HepG2 (cell line): Measurements from ENCODE around the gene CCDC154. TPM values are rescaled to one million over a fixed set of nuclear protein-coding genes. Genes with fewer than 3 reads are reported as not detected.

ENCODE experiments used
- NCOA1 ChIP-seq: sonication (generic); formaldehyde crosslinking; IDR thresholded peaks from 2 replicates; pipeline ENCODE4 v1.9.0; 2021; ENCODE audit warnings: missing genetic modification reagents
- PRDM15 ChIP-seq: sonication (generic); formaldehyde crosslinking; IDR thresholded peaks from 2 replicates; pipeline ENCODE4 v1.4.0; 2020; ENCODE audit warnings: missing genetic modification reagents
- ZHX2 ChIP-seq, 2 experiments: sonication (generic) in 1 of 2; formaldehyde crosslinking in 1 of 2; IDR thresholded peaks; 2 replicates each; pipeline versions ENCODE4 v1.6.1 to v1.9.0; 2014 to 2022; ENCODE audit warnings: antibody characterized with exemption in 1 of 2, borderline replicate concordance in 1 of 2, inconsistent platforms in 1 of 2, low read depth in 1 of 2, missing genetic modification reagents in 1 of 2
- ZMYM2 ChIP-seq: sonication (generic); formaldehyde crosslinking; IDR thresholded peaks from 2 replicates; pipeline ENCODE4 v1.8.0; 2022; ENCODE audit warnings: mild to moderate bottlenecking, missing genetic modification reagents
- ZNF136 ChIP-seq: sonication (generic); formaldehyde crosslinking; IDR thresholded peaks from 2 replicates; pipeline ENCODE4 v1.8.1; 2022; ENCODE audit warnings: low read depth, mild to moderate bottlenecking, moderate library complexity, missing genetic modification reagents
- ZNF275 ChIP-seq: sonication (generic); formaldehyde crosslinking; IDR thresholded peaks from 2 replicates; pipeline ENCODE4 v1.8.0; 2022; ENCODE audit warnings: missing genetic modification reagents, mild to moderate bottlenecking, inconsistent platforms, borderline replicate concordance
- ZNF503 ChIP-seq: sonication (generic); formaldehyde crosslinking; IDR thresholded peaks from 2 replicates; pipeline ENCODE4 v1.4.0; 2020; ENCODE audit warnings: missing genetic modification reagents
- ZNF782 ChIP-seq: sonication (generic); formaldehyde crosslinking; IDR thresholded peaks from 2 replicates; pipeline ENCODE4 v1.4.0; 2020; ENCODE audit warnings: missing genetic modification reagents, mild to moderate bottlenecking, borderline replicate concordance
- ZNF839 ChIP-seq: sonication (generic); formaldehyde crosslinking; IDR thresholded peaks from 2 replicates; pipeline ENCODE4 v1.4.0; 2020; ENCODE audit warnings: missing genetic modification reagents, mild to moderate bottlenecking, borderline replicate concordance
- polyA plus RNA-seq, 8 experiments: library from polyadenylated mRNA; depleted of rRNA in 3 of 8; stranded (reverse) in 7 of 8; unstranded in 1 of 8; fragments of >200 nt; fragmentation: Illumina TruSeq in 4 of 8; extraction: Trizol in 4 of 8; gene quantifications; 2 replicates each; pipeline versions ENCODE4 v1.2.1 to v1.2.3, GENCODE V29; 2011 to 2016; ENCODE audit warnings: low read depth in 4 of 8, missing spikeins in 1 of 8, mixed read lengths in 1 of 8; ENCODE audit not compliant: insufficient read depth in 1 of 8
- total RNA-seq, 5 experiments: library from RNA; depleted of rRNA; stranded (reverse); fragments of >200 nt; fragmentation: Illumina TruSeq; extraction: Trizol; gene quantifications; 2 replicates each; pipeline ENCODE4 v1.2.3, GENCODE V29; 2016; ENCODE audit warnings: low read depth in 1 of 5

Gene CCDC154
- total and polyA plus RNA-seq, 2 of the 13 experiments (the other 11 are each of a cell fraction or from before 2014, with no cell fraction given) = 0.92 to 1.5 TPM

- TF ChIP-seq PRDM15 (CRISPR knock-in tag) = 0 out of 2 replicates have a peak, but pooled peaks have one; percentile 51
- no peak; the same call in 1 of the 2 replicates for TF ChIP-seq ZNF503 (CRISPR knock-in tag)
- peak; percentile 82; the same call in 1 of the 2 replicates for TF ChIP-seq ZNF782 (CRISPR knock-in tag)
- TF ChIP-seq ZNF136 (CRISPR knock-in tag) = no peak; the same call in 1 of the 2 replicates
- TF ChIP-seq ZMYM2 (CRISPR knock-in tag) = no peak
- TF ChIP-seq NCOA1 (CRISPR knock-in tag) = peak; percentile 56; the same call in 1 of the 2 replicates
- TF ChIP-seq ZHX2 (IDR thresholded peaks at IDR 0.05; ENCODE audit: low read depth) = no peak
- peak; percentile 91; the same call in 1 of the 2 replicates for TF ChIP-seq ZHX2 (CRISPR knock-in tag; IDR thresholded peaks at IDR 0.05; ENCODE audit: borderline replicate concordance)
- TF ChIP-seq ZNF839 (CRISPR knock-in tag) = 0 out of 2 replicates have a peak, but pooled peaks have one; percentile 63
- peak; percentile 64; the same call in 1 of the 2 replicates for TF ChIP-seq ZNF275 (CRISPR knock-in tag)
These were observed 30.6 kb upstream of the CCDC154 start, which contains the start of gene CLCN7 (continued) for GRCh38 chr16:1474796-1475551.
